GM10266 (cell line): ENCODE measurements around the gene LHX6.

Experiments
- DNase-seq: peaks from one replicate; pipeline ENCODE4 v3.0.0; 2012; ENCODE audit errors: extremely low spot score
- CTCF ChIP-seq: IDR thresholded peaks from 2 replicates; pipeline ENCODE4 v1.5.1; 2012; ENCODE audit warnings: mild to moderate bottlenecking, low read depth; ENCODE audit not compliant: control insufficient read depth, insufficient read depth; ENCODE audit errors: missing control alignments

The LHX6 gene

GRCh38 chr9:122236681-122237080 lies 7.9 kb upstream of the LHX6 start:
- TF ChIP-seq CTCF: no peak
- no peak for DNase-seq

- TF ChIP-seq CTCF: no peak
Measured at GRCh38 chr9:122234022-122234748, 5.4 kb upstream of the LHX6 start.

GRCh38 chr9:122232796-122233306 lies 4.1 kb upstream of the LHX6 start:
- TF ChIP-seq CTCF: no peak
- DNase-seq: no peak

More at GRCh38 chr9:122234022-122234748, 5.4 kb upstream of the LHX6 start:
- no peak for DNase-seq

GRCh38 chr9:122229485-122229837 lies 704 bp upstream of the LHX6 start:
- TF ChIP-seq CTCF: no peak
- DNase-seq: no peak

- peak; percentile 49 for DNase-seq
- no peak for TF ChIP-seq CTCF
Measured at GRCh38 chr9:122228191-122228567, 578 bp downstream of the LHX6 start.

GRCh38 chr9:122227575-122227900 lies 1.2 kb downstream of the LHX6 start:
- peak; percentile 47 for DNase-seq
- TF ChIP-seq CTCF: no peak

GRCh38 chr9:122226758-122227574 lies 1.8 kb downstream of the LHX6 start:
- DNase-seq: peak; percentile 49
- TF ChIP-seq CTCF: no peak
